GM13976 (cell line): ENCODE measurements around the gene RAD21L1.

Source experiments
- DNase-seq: peaks from one replicate; pipeline ENCODE4 v3.0.0; 2012; ENCODE audit warnings: low spot score
- CTCF ChIP-seq: IDR thresholded peaks from 2 replicates; pipeline ENCODE4 v1.5.1; 2012; ENCODE audit warnings: borderline replicate concordance, mild to moderate bottlenecking; ENCODE audit not compliant: insufficient read depth; ENCODE audit errors: extremely low read depth, missing control alignments, control extremely low read depth
- in situ Hi-C: fragments of 300-500 bp; cut with MboI; formaldehyde crosslinking; loops from one replicate; pipeline ENCODE4 v1.12.0; 2022; ENCODE audit warnings: low sequenced_read_pairs, mixed read lengths, inconsistent platforms; ENCODE audit not compliant: unreplicated experiment

Gene RAD21L1

GRCh38 chr20:1298166-1298565 is 72.3 kb downstream of the RAD21L1 start:
- TF ChIP-seq CTCF, result no peak
- in situ Hi-C loops, result no loop called here
- DNase-seq, result no peak

GRCh38 chr20:1298888-1299511 is 73.2 kb downstream of the RAD21L1 start:
- no peak for DNase-seq
- in situ Hi-C loops, result no loop called here
- no peak for TF ChIP-seq CTCF

GRCh38 chr20:1299522-1299921 is 73.7 kb downstream of the RAD21L1 start:
- DNase-seq, result peak; percentile 56
- in situ Hi-C loops, result no loop called here
- no peak for TF ChIP-seq CTCF

GRCh38 chr20:1300083-1300840 is 74.4 kb downstream of the RAD21L1 start:
- in situ Hi-C loops, result no loop called here
- no peak for TF ChIP-seq CTCF

GRCh38 chr20:1301031-1301529 is 75.2 kb downstream of the RAD21L1 start:
- in situ Hi-C loops, result no loop called here
- no peak for DNase-seq
- no peak for TF ChIP-seq CTCF

More at GRCh38 chr20:1300083-1300840, 74.4 kb downstream of the RAD21L1 start:
- DNase-seq, result peak; percentile 34

GRCh38 chr20:1302685-1303541 is 77.1 kb downstream of the RAD21L1 start:
- no peak for DNase-seq
- no peak for TF ChIP-seq CTCF
- in situ Hi-C loops, result no loop called here
